H4 (cell line): ENCODE measurements around the gene CPA4. TPM values are rescaled to one million over a fixed set of nuclear protein-coding genes. Genes with fewer than 3 reads are reported as not detected.

Experiments
- DNase-seq: peaks from one replicate; pipeline ENCODE4 v3.0.0-alpha.2; 2015; ENCODE audit warnings: low spot score
- total RNA-seq: library from RNA; depleted of rRNA; stranded (reverse); fragments of >200 nt; shearing (Covaris generic); gene quantifications from 2 replicates; pipeline ENCODE4 v1.2.3, GENCODE V29; 2014

The CPA4 gene
- total RNA-seq, 1 experiment from 2014 or later, result 6.8 TPM

DNA sequence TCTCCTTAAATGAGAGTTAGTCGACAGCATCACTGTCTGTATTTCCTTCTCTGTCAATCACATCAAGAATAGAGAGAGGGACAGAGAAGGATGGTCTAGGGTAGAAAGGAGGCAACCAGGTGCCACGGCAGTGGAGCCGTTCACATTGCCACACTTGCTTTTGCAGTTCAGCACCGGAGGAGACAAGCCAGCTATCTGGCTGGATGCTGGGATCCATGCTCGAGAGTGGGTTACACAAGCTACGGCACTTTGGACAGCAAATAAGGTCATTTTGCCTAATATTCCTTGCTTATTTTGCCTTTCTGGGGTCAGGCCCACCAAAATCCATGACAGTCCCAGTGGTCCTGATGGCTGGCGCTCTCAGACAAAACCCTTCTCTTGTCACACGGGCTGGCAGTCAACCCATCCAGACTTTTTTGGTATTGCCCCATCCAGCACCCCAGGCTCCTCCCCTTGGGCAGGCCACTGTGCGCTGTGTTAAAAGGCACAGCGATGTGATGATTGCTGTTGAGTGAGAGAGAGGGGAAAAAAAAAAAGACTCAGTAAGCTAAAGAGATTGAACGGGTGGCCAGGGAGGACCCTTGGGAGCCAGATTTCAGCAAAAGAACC, 17.9 kb upstream of the CPA4 start:
- no peak for DNase-seq

DNA sequence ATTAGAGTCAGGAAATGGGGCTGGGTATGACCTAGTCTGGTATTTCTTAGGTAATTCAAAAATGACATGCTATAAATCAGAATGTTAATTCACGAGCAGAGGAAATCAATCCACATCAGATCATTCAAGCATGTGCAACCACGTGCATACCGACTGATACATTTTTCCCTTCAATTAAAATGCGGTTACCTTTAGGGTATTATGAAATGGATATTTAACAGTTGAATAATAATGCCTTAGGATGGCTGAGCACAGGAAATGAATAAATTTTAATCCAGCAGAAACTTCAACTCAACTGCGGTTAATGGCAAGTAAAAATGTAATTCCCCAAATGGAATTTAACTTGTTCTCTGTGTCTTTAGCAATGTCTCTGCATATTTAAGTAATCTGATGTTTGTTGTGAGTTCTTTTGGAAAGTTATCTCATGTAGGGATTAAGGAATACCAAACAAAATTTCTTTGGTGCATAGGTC, 17.1 kb upstream of the CPA4 start:
- DNase-seq, result no peak

DNA sequence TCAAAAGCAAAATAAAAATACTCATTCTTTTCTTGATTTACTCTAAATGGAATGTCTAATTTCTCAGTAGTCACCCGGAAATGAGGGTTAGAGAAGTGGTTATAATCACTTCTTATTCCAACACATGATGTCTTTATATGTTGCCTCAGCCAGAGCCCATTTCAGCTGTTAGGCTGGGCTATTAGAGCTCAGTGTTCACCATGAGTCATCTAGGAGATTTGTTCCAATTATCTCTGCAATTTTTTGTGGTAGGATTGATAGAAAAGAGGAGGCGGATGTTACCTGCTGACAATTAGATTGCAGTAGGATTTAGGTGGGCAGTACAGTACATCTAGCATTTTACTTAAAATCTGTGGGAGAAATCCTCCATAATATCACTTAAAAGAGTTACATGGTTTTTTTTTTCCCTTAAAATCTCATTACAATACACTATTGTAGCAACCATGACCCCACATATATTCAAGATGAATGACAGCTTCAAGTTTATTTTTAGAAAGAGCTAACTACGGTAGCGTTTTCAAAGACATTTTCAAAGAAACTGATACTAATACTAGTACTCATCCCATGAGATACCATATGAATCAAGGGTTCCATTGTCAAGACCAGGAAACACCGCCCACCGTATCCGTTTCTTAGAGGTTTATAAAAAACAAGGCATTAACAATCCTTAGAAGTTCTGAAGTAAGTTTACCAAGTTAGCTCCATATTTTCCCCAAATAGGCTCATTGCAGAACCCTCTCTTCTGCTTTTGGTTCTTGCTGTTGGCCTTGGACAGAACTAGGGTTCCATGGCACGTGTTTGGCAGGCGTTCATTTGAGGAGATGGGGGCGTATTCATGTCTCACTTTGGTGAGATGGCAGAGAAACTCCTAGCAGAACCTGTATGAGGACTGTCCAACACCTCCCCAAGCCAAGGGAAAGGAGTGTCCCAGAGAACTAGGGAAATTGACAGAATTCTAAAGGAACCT, 15.9 kb upstream of the CPA4 start:
- DNase-seq, result no peak

DNA sequence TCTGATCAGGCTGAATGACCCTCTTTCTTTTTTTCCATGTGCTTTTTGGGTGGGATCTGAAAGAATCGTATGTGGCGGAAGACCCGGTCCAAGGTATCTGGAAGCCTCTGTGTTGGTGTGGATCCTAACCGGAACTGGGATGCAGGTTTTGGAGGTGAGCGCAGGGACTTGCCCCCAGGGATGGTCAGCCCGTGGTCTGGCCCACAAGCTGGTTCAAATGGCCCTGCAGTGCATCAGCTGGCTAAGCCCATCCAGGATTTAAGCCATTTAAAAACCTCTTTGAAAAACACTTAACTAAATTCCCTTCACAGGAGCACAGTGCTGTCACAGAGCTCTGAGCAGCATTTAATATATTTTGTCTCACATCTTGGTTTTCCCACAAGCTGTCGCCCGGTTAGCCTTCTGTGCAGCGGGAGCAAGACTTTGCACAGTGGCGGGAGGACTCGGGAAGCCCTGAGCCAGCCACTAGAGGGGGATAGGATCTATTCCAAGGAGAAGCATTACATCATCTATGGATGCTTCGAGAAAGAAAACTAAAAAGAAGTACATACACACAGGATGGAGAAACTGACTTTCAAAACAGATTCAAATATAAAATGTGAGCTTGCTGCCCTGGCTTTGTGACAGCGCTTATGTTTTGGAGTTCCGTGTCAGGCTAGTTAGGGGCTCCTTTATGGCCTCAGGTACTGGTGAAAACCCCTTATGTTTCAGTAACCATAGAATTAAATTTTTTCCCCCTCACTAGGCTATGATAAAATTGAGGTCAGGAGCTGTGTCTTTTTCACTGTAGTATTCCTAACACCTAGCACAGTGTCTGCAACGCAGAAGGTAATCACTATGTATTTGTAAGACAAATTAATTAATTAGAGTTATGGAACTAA, 15.0 kb upstream of the CPA4 start:
- peak; percentile 55 for DNase-seq

DNA sequence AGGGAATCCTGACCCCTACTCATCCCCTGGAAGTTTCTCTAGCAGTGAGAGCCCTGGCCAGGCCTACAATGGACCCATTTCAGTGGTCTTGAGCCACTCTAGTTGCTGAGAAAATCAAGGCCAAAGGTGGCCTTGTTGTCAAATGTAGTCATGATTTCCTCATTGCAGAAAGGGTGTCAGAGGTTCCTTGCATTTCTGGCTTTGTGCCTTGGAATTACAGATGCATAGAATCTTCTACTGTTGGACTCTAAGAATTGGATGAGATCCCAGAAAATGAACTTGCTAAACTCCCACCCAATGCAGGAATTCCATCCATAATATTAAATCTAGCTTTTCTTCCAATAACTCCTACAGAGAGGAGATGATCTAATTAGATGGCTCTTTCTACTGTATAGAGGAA, 14.1 kb upstream of the CPA4 start:
- no peak for DNase-seq

DNA sequence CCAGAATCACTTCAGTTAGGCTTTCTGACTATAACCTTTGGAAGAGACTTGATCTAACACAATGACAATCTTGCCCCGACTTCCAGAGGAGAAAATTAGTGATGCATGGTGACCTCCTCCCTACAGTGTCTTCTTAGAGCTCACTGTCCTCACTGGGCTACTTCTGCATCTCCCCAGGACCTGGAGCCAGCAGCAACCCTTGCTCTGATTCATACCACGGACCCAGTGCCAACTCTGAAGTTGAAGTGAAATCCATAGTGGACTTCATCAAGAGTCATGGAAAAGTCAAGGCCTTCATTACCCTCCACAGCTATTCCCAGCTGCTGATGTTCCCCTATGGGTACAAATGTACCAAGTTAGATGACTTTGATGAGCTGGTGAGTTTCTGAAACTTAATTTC, 13.7 kb upstream of the CPA4 start:
- no peak for DNase-seq

DNA sequence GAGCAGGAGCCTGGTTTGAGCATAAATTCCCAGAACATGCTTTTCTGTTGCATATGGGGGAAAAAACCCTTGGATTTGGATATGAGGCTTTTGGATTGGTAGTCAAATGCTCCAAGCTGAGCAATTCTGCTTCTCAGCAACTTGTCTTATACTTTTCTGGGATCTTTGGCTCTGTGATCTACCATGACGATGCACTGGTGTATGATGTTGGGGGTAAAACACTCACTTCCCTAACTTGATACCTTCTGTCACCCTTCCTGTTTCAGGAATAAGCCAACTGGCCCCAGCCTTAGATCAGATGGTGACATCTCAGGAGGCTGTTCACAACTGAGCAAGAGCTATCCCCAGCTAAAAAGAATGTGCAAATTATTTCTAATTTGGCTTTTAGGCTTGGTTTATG, 13.1 kb upstream of the CPA4 start:
- DNase-seq, result no peak

DNA sequence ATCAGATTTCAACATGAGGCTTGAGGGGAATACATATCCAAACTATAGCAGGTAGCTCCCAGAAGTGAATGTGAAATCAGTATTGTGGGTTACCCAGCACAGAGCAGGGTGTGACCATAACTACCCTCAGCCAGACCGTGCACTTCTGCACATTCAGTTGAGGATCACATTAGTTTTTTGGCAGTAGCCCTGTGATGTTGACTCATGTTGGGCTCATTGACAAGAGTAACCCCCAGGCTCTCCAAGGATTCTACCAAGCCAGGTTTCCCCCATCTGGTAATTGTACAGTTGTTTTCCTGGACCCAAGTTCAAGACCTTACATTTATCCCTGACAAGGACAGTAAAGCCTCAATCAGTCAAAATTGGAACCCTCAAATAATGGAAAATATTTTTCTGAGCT, 11.7 kb upstream of the CPA4 start:
- DNase-seq, result no peak

DNA sequence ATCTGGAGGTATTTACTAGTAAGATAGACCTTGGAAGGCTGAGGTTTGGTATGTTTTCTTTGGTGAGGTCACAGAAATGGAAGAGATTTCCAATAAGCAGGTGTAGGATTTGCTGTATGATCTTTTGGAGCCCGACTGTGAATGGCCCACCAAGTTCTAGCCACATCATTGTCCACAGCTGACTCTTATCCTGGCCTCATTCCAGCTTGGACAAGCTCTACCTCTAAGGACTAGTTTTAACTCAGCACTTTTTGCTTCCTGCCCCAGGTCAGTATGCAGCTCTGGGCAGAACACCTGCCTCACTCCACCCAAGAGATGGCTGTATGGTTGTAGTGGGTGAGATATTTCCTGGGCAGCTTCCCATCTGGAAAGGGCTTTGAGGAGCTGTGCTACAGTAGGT, 6.1 kb upstream of the CPA4 start:
- DNase-seq, result no peak

DNA sequence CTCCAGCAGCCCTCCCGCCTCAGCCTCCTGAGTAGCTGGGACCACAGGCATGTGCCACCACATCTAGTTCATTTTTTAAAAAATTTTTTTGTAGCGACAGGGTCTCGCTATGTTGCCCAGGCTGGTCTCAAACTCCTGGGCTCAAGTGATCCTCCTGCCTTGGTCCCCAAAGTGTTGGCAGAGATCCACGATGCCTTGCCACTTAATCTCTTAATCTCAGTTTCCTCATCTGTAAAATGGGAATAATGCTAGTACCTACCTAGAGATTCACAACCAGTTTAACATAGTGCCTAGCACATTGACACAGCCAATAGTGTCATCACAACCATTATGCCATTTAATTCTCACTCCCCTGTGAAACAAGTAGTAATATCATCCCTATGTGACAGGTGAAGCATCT, 4.8 kb upstream of the CPA4 start:
- DNase-seq, result no peak

DNA sequence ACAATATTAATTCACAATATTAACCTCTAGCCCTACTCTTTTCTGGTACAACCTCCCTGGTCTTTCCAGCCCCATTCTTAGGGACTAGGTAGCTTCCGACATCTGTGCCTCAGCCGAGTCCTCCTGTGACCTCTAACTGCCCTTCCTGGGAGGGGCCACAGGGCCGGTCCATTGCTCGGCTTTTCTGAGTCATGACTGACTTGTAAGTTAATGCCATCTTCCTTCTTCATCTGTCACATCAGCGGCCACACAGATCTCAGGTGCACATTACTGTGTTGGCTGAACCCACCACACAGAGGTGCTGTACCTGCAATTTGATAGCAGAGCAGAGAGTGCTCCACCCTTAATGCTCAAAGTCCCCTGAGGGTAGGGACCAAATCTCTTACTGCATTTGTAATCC, 4.1 kb upstream of the CPA4 start:
- DNase-seq, result no peak

DNA sequence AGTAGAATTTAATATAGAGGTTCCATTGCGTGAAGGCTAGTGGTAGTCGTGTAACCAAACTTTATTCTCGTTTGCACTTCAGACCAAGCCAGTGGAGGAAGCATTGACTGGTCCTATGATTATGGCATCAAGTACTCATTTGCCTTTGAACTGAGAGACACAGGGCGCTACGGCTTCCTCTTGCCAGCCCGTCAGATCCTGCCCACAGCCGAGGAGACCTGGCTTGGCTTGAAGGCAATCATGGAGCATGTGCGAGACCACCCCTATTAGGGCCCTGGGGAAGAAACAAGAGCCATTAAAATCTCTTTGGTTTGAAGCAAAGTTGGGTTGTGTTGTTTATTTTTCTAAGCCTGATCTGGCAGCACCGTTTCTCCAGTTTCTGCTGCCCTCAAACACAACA, 3.5 kb upstream of the CPA4 start:
- DNase-seq, result no peak

DNA sequence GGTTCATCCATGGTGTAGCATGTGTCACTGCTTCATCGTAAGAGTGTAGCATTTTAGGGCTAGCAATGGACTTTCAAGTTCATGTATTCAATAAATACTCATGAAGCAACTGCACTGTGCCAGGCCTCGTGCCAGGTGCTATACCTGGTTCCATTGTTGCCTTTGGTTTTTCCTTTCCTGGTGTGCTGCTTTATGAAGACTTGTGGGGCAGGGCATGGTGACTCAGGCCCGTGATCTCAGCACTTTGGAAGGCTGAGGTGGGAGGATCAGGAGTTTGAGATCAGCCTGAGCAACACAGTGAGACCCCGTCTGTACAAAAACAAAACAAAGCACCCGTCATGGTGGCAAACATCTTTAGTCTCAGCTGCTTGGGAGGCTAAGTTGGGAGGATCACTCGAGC, 2.2 kb upstream of the CPA4 start:
- peak; percentile 66 for DNase-seq

DNA sequence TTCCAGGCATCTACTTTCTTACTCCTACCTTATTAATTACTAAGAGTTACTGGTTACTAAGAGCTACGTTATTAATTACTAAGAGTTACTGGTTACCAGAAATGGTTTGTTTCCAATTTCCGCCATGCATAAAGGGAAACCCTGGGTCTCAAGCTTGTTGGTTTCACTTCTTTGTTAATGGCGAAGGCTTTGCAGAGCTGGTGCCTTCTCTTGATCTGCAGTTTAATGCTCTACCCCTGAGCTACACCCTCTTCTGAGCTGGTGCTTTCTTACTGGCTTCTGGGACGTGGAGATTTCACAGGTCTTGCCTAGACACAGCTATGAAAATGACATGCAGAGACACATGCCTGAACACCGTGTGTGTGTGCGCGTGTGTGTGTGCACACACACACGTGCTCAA, 560 bp downstream of the CPA4 start:
- DNase-seq, result no peak

DNA sequence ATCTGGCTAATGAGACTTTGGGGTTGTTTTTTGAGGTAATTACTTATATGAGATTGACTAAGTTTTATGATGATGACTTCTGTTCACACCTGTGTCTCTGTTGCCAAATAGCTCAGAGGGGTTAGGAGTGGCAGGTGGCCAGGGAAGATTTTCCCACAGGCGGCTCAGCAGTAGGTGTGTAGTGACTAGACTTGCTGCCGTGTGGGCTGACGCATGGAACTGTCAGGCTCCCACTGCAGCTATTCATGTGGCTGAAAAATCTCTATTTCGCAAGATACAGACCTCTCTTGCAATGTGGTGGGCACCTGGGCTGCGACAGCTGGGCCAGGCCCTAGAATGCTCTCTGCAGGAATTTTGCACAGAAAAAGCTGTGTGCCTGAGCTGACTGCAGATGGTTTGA, 1.4 kb downstream of the CPA4 start:
- no peak for DNase-seq

DNA sequence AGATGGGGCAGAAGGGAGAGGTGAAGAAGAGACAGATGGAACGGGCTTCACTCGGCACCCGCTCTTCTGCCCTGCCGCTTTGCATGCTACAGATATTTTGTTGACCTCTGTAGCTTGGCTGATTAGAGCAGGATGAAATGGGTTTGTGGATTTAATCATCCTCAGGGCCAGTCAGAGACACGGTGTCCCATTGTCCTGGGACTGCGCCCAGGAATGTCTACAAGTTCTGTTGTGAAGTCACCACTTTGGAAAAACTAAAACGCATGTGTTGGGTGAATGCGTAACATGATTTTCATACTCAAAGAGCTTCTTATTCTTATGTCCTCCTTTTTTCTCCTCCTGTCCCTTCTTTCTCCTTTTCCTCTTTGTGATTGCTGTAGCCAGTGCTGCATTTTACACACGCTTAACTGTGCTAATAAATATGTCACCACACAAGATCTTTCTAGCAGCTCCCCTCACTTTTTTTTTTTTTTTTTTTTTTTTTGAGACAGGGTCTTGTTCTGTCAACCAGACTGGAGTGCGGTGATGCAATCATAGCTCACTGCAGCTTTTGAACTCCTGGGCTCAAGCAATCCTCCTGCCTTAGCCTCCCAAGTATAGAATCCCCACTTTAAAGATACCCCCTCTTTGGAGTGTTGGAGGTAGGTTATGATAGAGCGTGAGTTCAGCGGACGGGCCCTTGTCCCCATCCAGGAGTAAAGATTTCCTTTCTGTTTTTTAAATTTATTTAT, 3.4 kb downstream of the CPA4 start:
- DNase-seq, result no peak

DNA sequence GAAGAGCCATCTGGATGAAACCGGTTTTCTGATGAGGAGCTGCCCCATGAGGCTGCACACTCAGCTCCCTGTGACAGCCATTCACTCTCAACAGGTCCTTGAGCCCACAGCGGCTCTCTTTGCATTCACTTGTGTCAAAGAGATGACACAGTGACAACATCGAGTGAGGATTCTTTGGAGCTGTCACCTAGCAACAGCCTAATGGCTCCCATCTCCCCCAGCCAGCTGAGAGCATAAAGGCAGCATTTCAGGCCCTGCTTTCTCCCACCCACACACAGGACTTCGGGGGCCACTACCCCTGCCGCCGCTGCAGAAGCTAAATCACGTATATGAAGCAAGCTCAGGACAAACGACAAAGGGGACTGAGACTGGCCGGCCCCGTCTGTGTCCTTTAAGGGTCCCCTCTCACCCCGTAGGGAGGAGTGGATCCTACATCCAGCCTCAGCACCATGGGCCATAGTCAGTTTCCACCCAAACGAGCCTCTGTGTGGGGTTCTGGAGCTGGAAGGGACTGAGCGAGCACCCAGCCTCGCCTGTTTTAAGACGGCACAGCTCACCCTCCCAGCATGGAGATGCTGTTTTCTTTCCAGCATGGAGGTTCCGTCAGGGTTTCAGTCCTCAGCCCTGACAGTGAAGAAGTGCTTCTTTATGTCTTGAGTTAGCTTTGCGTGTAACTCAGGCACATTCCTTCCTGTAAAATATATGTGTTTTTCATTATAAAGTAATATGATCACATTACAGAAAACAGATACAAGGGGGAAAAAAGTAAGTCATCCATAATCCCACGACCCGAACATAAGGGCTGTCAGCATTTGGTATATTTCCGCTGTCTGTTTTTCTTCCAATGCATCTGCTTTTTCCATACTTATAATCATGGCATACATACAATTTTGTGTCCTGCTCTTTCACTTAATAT, 4.9 kb downstream of the CPA4 start:
- DNase-seq, result no peak

DNA sequence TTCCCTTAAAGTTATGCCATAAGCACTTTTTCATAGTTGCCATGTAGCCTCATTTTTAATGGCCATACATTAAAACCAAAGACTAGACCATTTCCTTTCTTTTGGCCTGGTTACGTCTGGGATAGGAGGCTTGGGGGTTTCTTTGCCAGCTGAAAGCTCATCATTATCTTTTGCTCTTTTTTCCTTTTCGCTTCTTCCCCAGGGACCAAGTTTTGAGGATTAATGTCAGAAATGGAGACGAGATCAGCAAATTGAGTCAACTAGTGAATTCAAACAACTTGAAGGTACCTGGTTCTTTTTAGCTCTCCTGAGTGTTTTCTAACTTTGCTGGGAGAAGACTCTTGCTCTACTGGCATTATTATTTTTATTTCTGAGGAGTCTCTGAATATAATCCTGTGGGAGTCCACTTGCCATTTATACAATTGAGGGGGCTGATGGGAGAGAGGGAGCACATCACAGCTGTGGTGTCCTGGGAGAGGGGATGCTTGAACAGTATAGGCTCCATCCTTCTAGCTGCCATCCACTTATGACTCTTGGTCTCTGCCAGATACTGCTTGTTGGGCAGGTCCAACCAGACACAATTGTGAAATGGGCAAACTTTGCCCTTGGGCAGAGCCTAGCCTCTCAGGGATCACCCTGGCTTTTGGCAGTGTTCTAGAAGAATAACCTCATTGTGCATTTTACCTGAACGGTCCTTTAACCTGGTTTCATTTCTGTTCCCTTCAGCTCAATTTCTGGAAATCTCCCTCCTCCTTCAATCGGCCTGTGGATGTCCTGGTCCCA, 5.8 kb downstream of the CPA4 start:
- DNase-seq, result no peak

DNA sequence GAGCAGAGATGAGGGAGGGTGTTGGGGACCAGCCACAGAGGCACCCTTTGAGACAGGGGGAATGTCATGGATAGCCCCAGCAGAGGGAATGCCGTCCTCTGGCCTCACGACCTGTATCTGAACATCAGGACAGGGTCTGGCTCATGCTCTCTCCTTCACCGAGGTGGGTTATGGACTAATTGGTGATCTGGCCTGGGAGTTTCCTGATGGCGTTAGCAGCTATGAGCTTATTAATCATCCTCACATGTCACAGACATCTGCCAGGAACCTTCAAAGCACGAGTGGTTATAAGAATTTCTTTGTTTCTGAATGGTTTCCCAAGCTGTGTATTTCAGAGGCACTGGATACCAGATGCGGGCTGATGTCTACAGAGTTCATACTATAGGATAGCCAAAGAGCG, 6.9 kb downstream of the CPA4 start:
- no peak for DNase-seq
